ENCODE data around the gene NAA50. TPM values are rescaled to one million over a fixed set of nuclear protein-coding genes. Genes with fewer than 3 reads are reported as not detected.

Gene NAA50
- total and polyA plus RNA-seq, 10 donors, result 24.4 to 100 (median 71.1) TPM

DNA sequence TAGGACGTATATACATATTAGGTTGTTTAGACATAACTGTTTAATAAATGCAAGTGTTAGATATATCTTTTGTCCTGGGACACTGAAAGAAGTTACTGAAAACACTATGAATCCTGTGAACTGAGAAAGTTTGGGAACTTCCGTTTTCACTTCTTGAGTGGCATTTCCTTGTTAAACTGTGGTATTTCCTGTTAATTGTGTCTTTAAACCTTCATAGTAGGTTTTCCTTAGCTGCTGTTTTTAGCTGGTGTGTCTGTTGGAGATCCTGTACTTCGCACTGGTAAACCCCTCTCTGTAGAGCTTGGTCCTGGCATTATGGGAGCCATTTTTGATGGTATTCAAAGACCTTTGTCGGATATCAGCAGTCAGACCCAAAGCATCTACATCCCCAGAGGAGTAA is 37.9 kb upstream of the NAA50 start:
- DNase-seq, result no peak
- peaks cover 0 to 71% (median 26%) of the 10 kb centered on the region in 6 donors for H3K36me3 ChIP-seq
- H3K27ac ChIP-seq, result peak overlapping the region; percentile 11 to 77 (median 68)
- H3K27me3 ChIP-seq (replicated peaks in 1 of 7), result no peaks in the 10 kb centered on the region
- TF ChIP-seq, protein P1, sequence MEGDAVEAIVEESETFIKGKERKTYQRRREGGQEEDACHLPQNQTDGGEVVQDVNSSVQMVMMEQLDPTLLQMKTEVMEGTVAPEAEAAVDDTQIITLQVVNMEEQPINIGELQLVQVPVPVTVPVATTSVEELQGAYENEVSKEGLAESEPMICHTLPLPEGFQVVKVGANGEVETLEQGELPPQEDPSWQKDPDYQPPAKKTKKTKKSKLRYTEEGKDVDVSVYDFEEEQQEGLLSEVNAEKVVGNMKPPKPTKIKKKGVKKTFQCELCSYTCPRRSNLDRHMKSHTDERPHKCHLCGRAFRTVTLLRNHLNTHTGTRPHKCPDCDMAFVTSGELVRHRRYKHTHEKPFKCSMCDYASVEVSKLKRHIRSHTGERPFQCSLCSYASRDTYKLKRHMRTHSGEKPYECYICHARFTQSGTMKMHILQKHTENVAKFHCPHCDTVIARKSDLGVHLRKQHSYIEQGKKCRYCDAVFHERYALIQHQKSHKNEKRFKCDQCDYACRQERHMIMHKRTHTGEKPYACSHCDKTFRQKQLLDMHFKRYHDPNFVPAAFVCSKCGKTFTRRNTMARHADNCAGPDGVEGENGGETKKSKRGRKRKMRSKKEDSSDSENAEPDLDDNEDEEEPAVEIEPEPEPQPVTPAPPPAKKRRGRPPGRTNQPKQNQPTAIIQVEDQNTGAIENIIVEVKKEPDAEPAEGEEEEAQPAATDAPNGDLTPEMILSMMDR (IDR thresholded peaks at IDR 0.05 in 8 of 11, conservative IDR thresholded peaks at IDR 0.05 in 3 of 11), result no peak
- TF ChIP-seq POLR2A (IDR thresholded peaks at IDR 0.05), result no peak
- TF ChIP-seq POLR2AphosphoS5 (IDR thresholded peaks at IDR 0.05), result no peak
- peak overlapping the region in 1 of 8 donors; percentile 12 for H3K4me3 ChIP-seq
- 31 to 39% (median 38%) methylated on average over 4 of the region's 4 CpGs for WGBS, 5 donors
- intact Hi-C loops (cut with DNase I; ENCODE audit: low total_unique reads), result no loop called here
- H3K4me1 ChIP-seq, result peaks cover 9 to 32% (median 16%) of the 10 kb centered on the region in 6 donors
- H3K9me3 ChIP-seq, result no peaks in the 10 kb centered on the region

DNA sequence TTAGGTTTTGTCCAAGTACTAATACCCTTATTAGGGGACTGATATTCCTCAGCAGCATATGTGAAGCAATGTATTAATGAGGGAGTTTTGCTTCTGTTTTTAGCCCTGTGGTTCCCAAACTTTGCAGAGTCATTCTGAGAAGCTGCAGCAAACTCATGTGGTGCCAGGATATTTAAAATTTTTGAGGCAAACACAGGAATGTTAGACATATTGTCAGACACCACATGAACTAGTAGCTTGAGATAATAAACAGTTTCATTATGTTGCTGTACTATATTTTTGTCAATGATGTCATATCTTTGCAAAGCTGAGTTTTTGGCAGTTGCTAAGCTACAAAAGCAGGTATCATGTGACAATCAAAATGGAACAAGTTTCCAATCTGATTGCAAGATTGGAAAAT is 37.4 kb upstream of the NAA50 start:
- Histone ChIP-seq H3K36me3 (peaks cover 0 to 66% (median 21%) of the 10 kb centered on the region in 6 donors), H3K9me3 (no peaks in the 10 kb centered on the region), H3K27ac (peak overlapping the region; percentile 37 to 77 (median 68)), H3K4me3 (peak overlapping the region in 1 of 8 donors; percentile 12), H3K4me1 (peaks cover 9 to 27% (median 14%) of the 10 kb centered on the region in 6 donors), H3K27me3 (replicated peaks in 1 of 7) (no peaks in the 10 kb centered on the region)
- TF ChIP-seq POLR2A (IDR thresholded peaks at IDR 0.05) (no peak), POLR2AphosphoS5 (IDR thresholded peaks at IDR 0.05) (no peak)
- TF ChIP-seq, protein P1 (IDR thresholded peaks at IDR 0.05 in 8 of 11, conservative IDR thresholded peaks at IDR 0.05 in 3 of 11), result no peak
- intact Hi-C loops (cut with DNase I; ENCODE audit: low total_unique reads), result no loop called here
- DNase-seq, result no peak

DNA sequence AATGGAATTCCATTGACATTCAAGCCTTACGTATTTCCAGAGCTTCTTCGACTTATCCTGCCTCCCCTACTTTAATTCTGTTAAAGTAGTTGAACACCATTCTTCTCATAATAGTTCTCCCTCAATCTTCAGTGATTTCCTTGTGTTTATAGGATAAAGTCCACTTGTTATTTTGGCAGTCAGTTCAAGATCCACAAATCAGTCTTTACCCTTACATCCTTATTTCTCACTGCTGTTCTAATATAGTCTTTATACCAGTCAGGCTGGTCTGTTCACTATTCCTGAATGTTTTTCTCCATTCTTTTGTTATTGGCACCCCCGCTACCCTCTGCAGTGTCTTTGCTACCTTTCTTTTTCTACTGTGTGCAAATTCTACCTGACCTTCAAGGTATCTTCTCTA is 30.5 kb upstream of the NAA50 start:
- Histone ChIP-seq H3K27ac (no peak overlapping the region), H3K4me1 (peaks cover 0 to 4% (median 0%) of the 10 kb centered on the region in 6 donors), H3K9me3 (no peaks in the 10 kb centered on the region), H3K36me3 (peaks cover 0 to 28% (median 0%) of the 10 kb centered on the region in 6 donors), H3K27me3 (replicated peaks in 1 of 7) (no peaks in the 10 kb centered on the region), H3K4me3 (no peak overlapping the region)
- intact Hi-C loops (cut with DNase I; ENCODE audit: low total_unique reads), result no loop called here
- 87 to 97% (median 94%) methylated on average over 3 of the region's 3 CpGs for WGBS, 5 donors
- no peak for TF ChIP-seq POLR2A (IDR thresholded peaks at IDR 0.05)
- TF ChIP-seq, protein P1 (IDR thresholded peaks at IDR 0.05 in 8 of 11, conservative IDR thresholded peaks at IDR 0.05 in 3 of 11), result no peak
- TF ChIP-seq POLR2AphosphoS5 (IDR thresholded peaks at IDR 0.05), result no peak
- DNase-seq, result no peak

DNA sequence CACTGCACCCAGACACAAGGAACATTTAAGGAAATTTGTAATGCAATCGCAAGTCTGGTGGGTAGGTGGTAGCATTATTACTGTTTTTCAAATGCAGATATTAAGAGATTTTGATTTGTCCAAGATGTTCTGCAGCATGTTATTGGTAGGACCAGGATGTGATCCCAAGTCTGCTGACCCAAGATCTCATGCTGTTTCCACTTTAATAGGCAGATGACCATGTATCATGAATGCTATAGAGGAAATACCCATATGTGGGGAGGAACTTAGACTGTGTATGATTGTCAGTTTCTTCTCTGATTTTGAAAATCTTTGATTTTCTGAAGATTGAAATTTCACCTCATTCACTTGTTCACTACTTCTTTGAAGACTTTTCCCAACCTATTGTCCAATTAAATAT is 29.5 kb upstream of the NAA50 start:
- WGBS, 5 donors, result 86 to 99% (median 90%) methylated on average over 1 of the region's 1 CpG
- peaks cover 0 to 4% (median 0%) of the 10 kb centered on the region in 6 donors for H3K4me1 ChIP-seq

More for the DNA sequence above, 29.5 kb upstream of the NAA50 start:
- DNase-seq, result no peak
- Histone ChIP-seq H3K36me3 (peaks cover 0 to 20% (median 0%) of the 10 kb centered on the region in 6 donors), H3K9me3 (no peaks in the 10 kb centered on the region), H3K27ac (no peak overlapping the region), H3K27me3 (replicated peaks in 1 of 7) (no peaks in the 10 kb centered on the region), H3K4me3 (no peak overlapping the region)
- TF ChIP-seq, protein P1 (IDR thresholded peaks at IDR 0.05 in 8 of 11, conservative IDR thresholded peaks at IDR 0.05 in 3 of 11), result no peak
- TF ChIP-seq POLR2A (IDR thresholded peaks at IDR 0.05) (no peak), POLR2AphosphoS5 (IDR thresholded peaks at IDR 0.05) (no peak)
- intact Hi-C loops (cut with DNase I; ENCODE audit: low total_unique reads), result no loop called here
